ENCODE data around the gene PRR7. TPM values are rescaled to one million over a fixed set of nuclear protein-coding genes. Genes with fewer than 3 reads are reported as not detected.

PRR7 gene
- polyA plus RNA-seq, 1 donor from 2014 or later, result 46.6 TPM

GRCh38 chr5:177430140-177430951, 16.3 kb upstream of the PRR7 start:
- no peaks in the 10 kb centered on the region for H4K20me1 ChIP-seq (ENCODE audit: insufficient read depth)
- no peaks in the 10 kb centered on the region for H3K9me3 ChIP-seq (ENCODE audit: low read length)
- H3K36me3 ChIP-seq (ENCODE audit: insufficient read depth, low read length), result no peaks in the 10 kb centered on the region
- H3F3A ChIP-seq (ENCODE audit: insufficient read depth, low read length, poor library complexity, severe bottlenecking), result no peaks in the 10 kb centered on the region
- no peaks in the 10 kb centered on the region for H3K9me2 ChIP-seq (ENCODE audit: insufficient read depth, low read length)
- H3K9ac ChIP-seq (ENCODE audit: low read length), result no peak overlapping the region
- no peak overlapping the region for H3K27ac ChIP-seq (ENCODE audit: low read length)
- H3K27me3 ChIP-seq (ENCODE audit: insufficient read depth, low read depth, low read length), result no peaks in the 10 kb centered on the region
- H3K4me3 ChIP-seq (ENCODE audit: low read length), result no peak overlapping the region
- H3K4me2 ChIP-seq (ENCODE audit: low read length), result no peak overlapping the region
- H3K79me2 ChIP-seq (replicated peaks; ENCODE audit: insufficient read depth, low read length), result peaks cover 18% of the 10 kb centered on the region
- H2AFZ ChIP-seq (ENCODE audit: low read depth, low read length), result no peak overlapping the region
- TF ChIP-seq REST (IDR thresholded peaks at IDR 0.05; ENCODE audit: borderline replicate concordance), result no peak
- TF ChIP-seq EP300 (conservative IDR thresholded peaks at IDR 0.05; ENCODE audit: poor library complexity, severe bottlenecking), result no peak
- no peak for TF ChIP-seq MXI1 (conservative IDR thresholded peaks at IDR 0.05; ENCODE audit: poor library complexity, severe bottlenecking)
- TF ChIP-seq, protein P1, sequence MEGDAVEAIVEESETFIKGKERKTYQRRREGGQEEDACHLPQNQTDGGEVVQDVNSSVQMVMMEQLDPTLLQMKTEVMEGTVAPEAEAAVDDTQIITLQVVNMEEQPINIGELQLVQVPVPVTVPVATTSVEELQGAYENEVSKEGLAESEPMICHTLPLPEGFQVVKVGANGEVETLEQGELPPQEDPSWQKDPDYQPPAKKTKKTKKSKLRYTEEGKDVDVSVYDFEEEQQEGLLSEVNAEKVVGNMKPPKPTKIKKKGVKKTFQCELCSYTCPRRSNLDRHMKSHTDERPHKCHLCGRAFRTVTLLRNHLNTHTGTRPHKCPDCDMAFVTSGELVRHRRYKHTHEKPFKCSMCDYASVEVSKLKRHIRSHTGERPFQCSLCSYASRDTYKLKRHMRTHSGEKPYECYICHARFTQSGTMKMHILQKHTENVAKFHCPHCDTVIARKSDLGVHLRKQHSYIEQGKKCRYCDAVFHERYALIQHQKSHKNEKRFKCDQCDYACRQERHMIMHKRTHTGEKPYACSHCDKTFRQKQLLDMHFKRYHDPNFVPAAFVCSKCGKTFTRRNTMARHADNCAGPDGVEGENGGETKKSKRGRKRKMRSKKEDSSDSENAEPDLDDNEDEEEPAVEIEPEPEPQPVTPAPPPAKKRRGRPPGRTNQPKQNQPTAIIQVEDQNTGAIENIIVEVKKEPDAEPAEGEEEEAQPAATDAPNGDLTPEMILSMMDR (IDR thresholded peaks at IDR 0.05; ENCODE audit: poor library complexity, severe bottlenecking), result no peak
- no peak for TF ChIP-seq EZH2 (IDR thresholded peaks at IDR 0.05; ENCODE audit: borderline replicate concordance, insufficient read depth, low read length, poor library complexity, severe bottlenecking)
- TF ChIP-seq POLR2AphosphoS5 (IDR thresholded peaks at IDR 0.05), result no peak
- TF ChIP-seq SMC3 (conservative IDR thresholded peaks at IDR 0.05; ENCODE audit: poor library complexity), result no peak
- TF ChIP-seq RAD21 (conservative IDR thresholded peaks at IDR 0.05), result no peak
- TF ChIP-seq TAF1 (IDR thresholded peaks at IDR 0.05; ENCODE audit: low read depth), result no peak

GRCh38 chr5:177430972-177431316, 15.7 kb upstream of the PRR7 start:
- no peak overlapping the region for H3K27ac ChIP-seq (ENCODE audit: low read length)

More at GRCh38 chr5:177430972-177431316, 15.7 kb upstream of the PRR7 start:
- no peaks in the 10 kb centered on the region for H3K36me3 ChIP-seq (ENCODE audit: insufficient read depth, low read length)
- H3K9me2 ChIP-seq (ENCODE audit: insufficient read depth, low read length), result no peaks in the 10 kb centered on the region
- H3K4me3 ChIP-seq (ENCODE audit: low read length), result no peak overlapping the region
- no peaks in the 10 kb centered on the region for H4K20me1 ChIP-seq (ENCODE audit: insufficient read depth)
- TF ChIP-seq RAD21 (conservative IDR thresholded peaks at IDR 0.05), result no peak
- TF ChIP-seq, protein P1 (IDR thresholded peaks at IDR 0.05; ENCODE audit: poor library complexity, severe bottlenecking), result no peak
- no peak for TF ChIP-seq SMC3 (conservative IDR thresholded peaks at IDR 0.05; ENCODE audit: poor library complexity)
- no peak for TF ChIP-seq EP300 (conservative IDR thresholded peaks at IDR 0.05; ENCODE audit: poor library complexity, severe bottlenecking)
- no peak for TF ChIP-seq MXI1 (conservative IDR thresholded peaks at IDR 0.05; ENCODE audit: poor library complexity, severe bottlenecking)
- TF ChIP-seq POLR2AphosphoS5 (IDR thresholded peaks at IDR 0.05), result no peak
- H3K9me3 ChIP-seq (ENCODE audit: low read length), result no peaks in the 10 kb centered on the region
- peaks cover 18% of the 10 kb centered on the region for H3K79me2 ChIP-seq (replicated peaks; ENCODE audit: insufficient read depth, low read length)
- no peak overlapping the region for H3K9ac ChIP-seq (ENCODE audit: low read length)
- H3K27me3 ChIP-seq (ENCODE audit: insufficient read depth, low read depth, low read length), result no peaks in the 10 kb centered on the region
- no peak overlapping the region for H3K4me2 ChIP-seq (ENCODE audit: low read length)
- no peak overlapping the region for H2AFZ ChIP-seq (ENCODE audit: low read depth, low read length)
- H3F3A ChIP-seq (ENCODE audit: insufficient read depth, low read length, poor library complexity, severe bottlenecking), result no peaks in the 10 kb centered on the region
